ENCODE measurements around the gene NFX1.

NFX1 gene

GRCh38 chr9:33257276-33257675 is 33.0 kb upstream of the NFX1 start:
- H3K36me3 Mint-ChIP-seq: peaks cover 67% of the 10 kb centered on the region
- no peak overlapping the region for H3K4me3 Mint-ChIP-seq
- H3K27ac Mint-ChIP-seq: no peak overlapping the region
- no peaks in the 10 kb centered on the region for H3K27me3 Mint-ChIP-seq
- no peak for DNase-seq
- no peaks in the 10 kb centered on the region for H3K9me3 Mint-ChIP-seq
- CTCF ChIA-PET: no interaction called here
- peaks cover 12% of the 10 kb centered on the region for H3K4me1 Mint-ChIP-seq

- CTCF ChIA-PET: no interaction called here
- Mint-ChIP-seq H3K4me1 (peaks cover 26% of the 10 kb centered on the region), H3K27ac (no peak overlapping the region), H3K27me3 (no peaks in the 10 kb centered on the region), H3K4me3 (no peak overlapping the region), H3K36me3 (peaks cover 62% of the 10 kb centered on the region), H3K9me3 (no peaks in the 10 kb centered on the region)
- DNase-seq: no peak
Measured at GRCh38 chr9:33260372-33260771, 29.9 kb upstream of the NFX1 start.

- H3K4me1 Mint-ChIP-seq: peaks cover 54% of the 10 kb centered on the region
- peaks cover 62% of the 10 kb centered on the region for H3K36me3 Mint-ChIP-seq
- CTCF ChIA-PET: interaction anchor here (0.9 to 1.2 kb wide), 3 partner anchors 24 to 220 kb away, joined by 3 to 5 read pairs (median 3); no protein-coding TSS in a partner anchor
Measured at GRCh38 chr9:33263131-33264002, 26.9 kb upstream of the NFX1 start.

GRCh38 chr9:33264003-33264472 is 26.3 kb upstream of the NFX1 start:
- Mint-ChIP-seq H3K27ac (peak overlapping the region; percentile 87), H3K9me3 (no peaks in the 10 kb centered on the region), H3K4me1 (peaks cover 55% of the 10 kb centered on the region), H3K27me3 (no peaks in the 10 kb centered on the region), H3K36me3 (peaks cover 58% of the 10 kb centered on the region), H3K4me3 (peak overlapping the region; percentile 83)
- DNase-seq: peak; percentile 72
- CTCF ChIA-PET: interaction anchor here (0.9 to 1.2 kb wide), 3 partner anchors 23 to 221 kb away, joined by 3 to 5 read pairs (median 3); no protein-coding TSS in a partner anchor

More at GRCh38 chr9:33263131-33264002, 26.9 kb upstream of the NFX1 start:
- DNase-seq: no peak
- Mint-ChIP-seq H3K27ac (peak overlapping the region; percentile 87), H3K4me3 (peak overlapping the region; percentile 83), H3K27me3 (no peaks in the 10 kb centered on the region), H3K9me3 (no peaks in the 10 kb centered on the region)

- DNase-seq: peak; percentile 100
- Mint-ChIP-seq H3K9me3 (no peaks in the 10 kb centered on the region), H3K4me1 (peaks cover 55% of the 10 kb centered on the region), H3K4me3 (peak within 1 kb of the TSS; percentile 83), H3K27ac (peak within 1 kb of the TSS; percentile 96), H3K36me3 (peaks cover 54% of the 10 kb centered on the region), H3K27me3 (no peaks in the 10 kb centered on the region)
- CTCF ChIA-PET: interaction anchor here (0.9 kb wide), 1 partner anchor 38 kb away, joined by 5 read pairs; no protein-coding TSS in a partner anchor
Measured at GRCh38 chr9:33264473-33265177, 25.7 kb upstream of the NFX1 start, which contains the start of the genes BAG1 and CHMP5. Gene BAG1, minus strand, starts transcription at chr9:33264708. Gene CHMP5, plus strand, starts transcription at chr9:33265049. Its CDS starts 30 bp downstream, at chr9:33265079.

- peaks cover 53% of the 10 kb centered on the region for H3K4me1 Mint-ChIP-seq
Measured at GRCh38 chr9:33265211-33265865, 25.0 kb upstream of the NFX1 start.

GRCh38 chr9:33267151-33267767 is 23.1 kb upstream of the NFX1 start:
- DNase-seq: no peak
- Mint-ChIP-seq H3K36me3 (peaks cover 55% of the 10 kb centered on the region), H3K27ac (peak overlapping the region; percentile 7), H3K27me3 (no peaks in the 10 kb centered on the region), H3K9me3 (no peaks in the 10 kb centered on the region), H3K4me3 (no peak overlapping the region), H3K4me1 (peaks cover 51% of the 10 kb centered on the region)
- CTCF ChIA-PET: no interaction called here

More at GRCh38 chr9:33265211-33265865, 25.0 kb upstream of the NFX1 start:
- H3K27me3 Mint-ChIP-seq: no peaks in the 10 kb centered on the region
- peak overlapping the region; percentile 96 for H3K27ac Mint-ChIP-seq
- H3K36me3 Mint-ChIP-seq: peaks cover 51% of the 10 kb centered on the region
- peak overlapping the region; percentile 83 for H3K4me3 Mint-ChIP-seq
- CTCF ChIA-PET: no interaction called here
- H3K9me3 Mint-ChIP-seq: no peaks in the 10 kb centered on the region
- no peak for DNase-seq

GRCh38 chr9:33270146-33270545 is 20.2 kb upstream of the NFX1 start:
- peaks cover 61% of the 10 kb centered on the region for H3K36me3 Mint-ChIP-seq
- no peak overlapping the region for H3K4me3 Mint-ChIP-seq
- no peak for DNase-seq
- CTCF ChIA-PET: no interaction called here
- H3K4me1 Mint-ChIP-seq: peaks cover 43% of the 10 kb centered on the region
- H3K9me3 Mint-ChIP-seq: no peaks in the 10 kb centered on the region
- H3K27ac Mint-ChIP-seq: no peak overlapping the region
- no peaks in the 10 kb centered on the region for H3K27me3 Mint-ChIP-seq

GRCh38 chr9:33272061-33272460 is 18.3 kb upstream of the NFX1 start:
- H3K36me3 Mint-ChIP-seq: peaks cover 61% of the 10 kb centered on the region

GRCh38 chr9:33273266-33273971 is 16.9 kb upstream of the NFX1 start:
- Mint-ChIP-seq H3K36me3 (peaks cover 64% of the 10 kb centered on the region), H3K4me1 (peaks cover 11% of the 10 kb centered on the region), H3K9me3 (no peaks in the 10 kb centered on the region), H3K27me3 (no peaks in the 10 kb centered on the region), H3K27ac (no peak overlapping the region), H3K4me3 (no peak overlapping the region)
- CTCF ChIA-PET: interaction anchor here (0.6 to 1.7 kb wide), 5 partner anchors 13 to 898 kb away, joined by 3 to 4 read pairs (median 3); no protein-coding TSS in a partner anchor
- DNase-seq: no peak

More at GRCh38 chr9:33272061-33272460, 18.3 kb upstream of the NFX1 start:
- Mint-ChIP-seq H3K4me3 (no peak overlapping the region), H3K27me3 (no peaks in the 10 kb centered on the region), H3K27ac (no peak overlapping the region), H3K4me1 (peaks cover 24% of the 10 kb centered on the region), H3K9me3 (no peaks in the 10 kb centered on the region)
- CTCF ChIA-PET: interaction anchor here (0.6 to 1.7 kb wide), 3 partner anchors 25 to 195 kb away, joined by 3 read pairs; no protein-coding TSS in a partner anchor
- DNase-seq: no peak

GRCh38 chr9:33273972-33274328 is 16.4 kb upstream of the NFX1 start:
- DNase-seq: no peak
- Mint-ChIP-seq H3K4me1 (peaks cover 11% of the 10 kb centered on the region), H3K27me3 (no peaks in the 10 kb centered on the region), H3K4me3 (no peak overlapping the region), H3K9me3 (no peaks in the 10 kb centered on the region), H3K36me3 (peaks cover 63% of the 10 kb centered on the region), H3K27ac (no peak overlapping the region)
- CTCF ChIA-PET: interaction anchor here (1.5 to 1.7 kb wide), 2 partner anchors 13 to 23 kb away, joined by 3 read pairs; no protein-coding TSS in a partner anchor

- Mint-ChIP-seq H3K9me3 (no peaks in the 10 kb centered on the region), H3K36me3 (peaks cover 59% of the 10 kb centered on the region), H3K4me1 (peaks cover 3% of the 10 kb centered on the region), H3K4me3 (no peak overlapping the region), H3K27me3 (no peaks in the 10 kb centered on the region), H3K27ac (no peak overlapping the region)
- DNase-seq: no peak
- CTCF ChIA-PET: no interaction called here
Measured at GRCh38 chr9:33277484-33277883, 12.8 kb upstream of the NFX1 start.

GRCh38 chr9:33285502-33285901 is 4.8 kb upstream of the NFX1 start:
- no peak overlapping the region for H3K27ac Mint-ChIP-seq
- no peak overlapping the region for H3K4me3 Mint-ChIP-seq
- H3K27me3 Mint-ChIP-seq: peaks cover 4% of the 10 kb centered on the region
- no peaks in the 10 kb centered on the region for H3K9me3 Mint-ChIP-seq
- no peak for DNase-seq
- peaks cover 27% of the 10 kb centered on the region for H3K4me1 Mint-ChIP-seq
- H3K36me3 Mint-ChIP-seq: peaks cover 23% of the 10 kb centered on the region
- CTCF ChIA-PET: interaction anchor here (1.0 to 2.6 kb wide), 3 partner anchors 89 to 181 kb away, joined by 3 to 23 read pairs (median 15); no protein-coding TSS in a partner anchor

All from activated naive CD4-positive, alpha-beta T cell treated with anti-CD3 and anti-CD28 coated beads, Interleukin-2, amount 10 ng/mL, durations not matched to agents 7 days and 5 days (primary cell).